ENCODE results near the gene CBLB.

The CBLB gene

DNA sequence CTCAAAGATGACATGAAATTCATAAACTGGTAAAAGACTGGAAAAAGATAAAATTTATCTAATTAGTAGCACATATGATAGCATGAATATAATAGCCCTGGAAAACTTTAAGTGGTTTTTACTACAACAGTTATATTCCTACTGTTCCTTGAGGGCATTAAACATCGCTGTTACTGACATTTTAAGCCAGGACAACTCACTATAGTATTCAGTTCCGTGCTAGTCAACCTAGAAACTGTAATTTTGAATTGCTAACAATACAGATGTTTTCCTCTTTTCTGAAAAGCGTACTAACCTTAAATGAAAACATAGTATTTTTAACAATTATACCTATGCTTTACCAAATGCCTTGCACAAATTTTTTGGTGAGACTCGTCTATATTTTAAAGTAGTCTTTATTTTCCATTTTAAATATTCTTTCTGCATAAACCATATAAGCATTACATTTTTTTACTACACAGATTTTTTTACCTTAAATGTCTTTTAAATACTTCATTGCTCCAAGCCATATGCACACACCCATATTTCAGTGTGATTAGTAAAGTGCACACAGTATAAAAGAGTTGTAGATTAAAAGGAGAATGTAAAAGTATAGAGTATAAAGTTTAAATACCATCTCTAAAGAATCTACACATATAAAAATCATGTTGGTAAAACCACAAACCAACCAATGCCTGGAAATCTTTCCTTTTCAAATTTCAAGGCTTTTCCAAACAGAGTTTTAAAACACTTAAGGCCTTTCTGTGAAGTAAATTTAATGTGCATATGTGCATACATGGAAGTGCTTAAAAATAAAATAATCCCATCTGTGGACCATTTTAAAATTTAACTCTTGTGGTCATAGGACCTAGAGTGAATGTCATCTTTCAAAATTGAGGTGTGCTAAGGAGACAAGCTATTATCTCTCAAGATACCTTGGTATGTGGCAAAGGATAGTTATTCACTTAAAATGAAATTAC is 20.1 kb upstream of the CBLB start:
- DNase-seq (ENCODE audit: low read depth): no peak
- no peak overlapping the region for H3K4me3 ChIP-seq (ENCODE audit: low read depth, low read length)
- TF ChIP-seq, protein P1, sequence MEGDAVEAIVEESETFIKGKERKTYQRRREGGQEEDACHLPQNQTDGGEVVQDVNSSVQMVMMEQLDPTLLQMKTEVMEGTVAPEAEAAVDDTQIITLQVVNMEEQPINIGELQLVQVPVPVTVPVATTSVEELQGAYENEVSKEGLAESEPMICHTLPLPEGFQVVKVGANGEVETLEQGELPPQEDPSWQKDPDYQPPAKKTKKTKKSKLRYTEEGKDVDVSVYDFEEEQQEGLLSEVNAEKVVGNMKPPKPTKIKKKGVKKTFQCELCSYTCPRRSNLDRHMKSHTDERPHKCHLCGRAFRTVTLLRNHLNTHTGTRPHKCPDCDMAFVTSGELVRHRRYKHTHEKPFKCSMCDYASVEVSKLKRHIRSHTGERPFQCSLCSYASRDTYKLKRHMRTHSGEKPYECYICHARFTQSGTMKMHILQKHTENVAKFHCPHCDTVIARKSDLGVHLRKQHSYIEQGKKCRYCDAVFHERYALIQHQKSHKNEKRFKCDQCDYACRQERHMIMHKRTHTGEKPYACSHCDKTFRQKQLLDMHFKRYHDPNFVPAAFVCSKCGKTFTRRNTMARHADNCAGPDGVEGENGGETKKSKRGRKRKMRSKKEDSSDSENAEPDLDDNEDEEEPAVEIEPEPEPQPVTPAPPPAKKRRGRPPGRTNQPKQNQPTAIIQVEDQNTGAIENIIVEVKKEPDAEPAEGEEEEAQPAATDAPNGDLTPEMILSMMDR (IDR thresholded peaks at IDR 0.05; ENCODE audit: control insufficient read depth, extremely low read depth, insufficient read depth): no peak

DNA sequence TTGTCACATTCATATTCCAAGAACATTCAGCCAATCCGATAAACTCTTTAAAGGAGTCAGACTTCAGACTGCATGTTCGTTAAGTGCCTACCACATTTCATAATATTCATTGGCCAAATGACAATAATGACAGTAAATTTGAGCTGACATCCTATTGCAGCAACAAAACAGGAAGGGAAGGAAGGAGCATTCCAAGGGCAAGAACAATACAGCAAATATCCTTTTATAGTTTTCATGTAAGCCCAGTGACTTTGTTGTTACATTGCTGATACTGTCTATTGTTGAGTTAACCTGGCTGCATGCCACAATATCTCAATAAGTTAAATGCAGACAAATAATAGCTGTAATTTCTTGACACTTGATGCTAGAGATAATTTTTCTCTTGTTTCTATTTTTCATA is 16.4 kb upstream of the CBLB start:
- DNase-seq (ENCODE audit: low read depth): no peak
- H3K4me3 ChIP-seq (ENCODE audit: low read depth, low read length): no peak overlapping the region
- TF ChIP-seq, protein P1 (IDR thresholded peaks at IDR 0.05; ENCODE audit: control insufficient read depth, extremely low read depth, insufficient read depth): no peak

DNA sequence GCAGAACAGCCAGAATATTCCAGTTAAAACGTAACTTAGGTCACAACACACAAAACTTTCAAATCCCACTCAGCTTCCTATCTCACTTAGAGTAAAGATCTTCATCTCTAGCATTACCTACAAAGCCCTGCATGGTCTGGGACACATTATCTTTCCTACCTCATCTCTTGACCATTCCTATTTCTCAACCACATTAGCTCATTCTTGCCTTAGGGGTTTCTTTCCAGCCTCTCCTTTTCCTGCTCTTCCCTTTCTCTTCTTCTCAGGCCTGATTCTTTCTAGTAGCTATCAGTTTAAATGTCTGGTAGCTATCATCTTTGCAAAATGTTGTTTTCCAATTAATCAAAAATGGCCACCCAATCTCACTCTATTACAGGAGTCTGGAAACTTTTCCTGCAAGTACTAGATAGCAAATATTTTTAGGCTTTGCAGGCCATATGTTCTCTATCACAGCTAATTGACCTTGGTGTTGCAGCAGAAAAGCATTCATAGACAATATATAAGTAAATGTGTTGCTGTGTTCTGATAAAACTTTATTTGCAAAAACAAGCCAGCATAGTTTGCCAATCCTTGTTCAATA is 15.1 kb upstream of the CBLB start:
- no peak for DNase-seq (ENCODE audit: low read depth)
- no peak overlapping the region for H3K4me3 ChIP-seq (ENCODE audit: low read depth, low read length)
- TF ChIP-seq, protein P1 (IDR thresholded peaks at IDR 0.05; ENCODE audit: control insufficient read depth, extremely low read depth, insufficient read depth): no peak

DNA sequence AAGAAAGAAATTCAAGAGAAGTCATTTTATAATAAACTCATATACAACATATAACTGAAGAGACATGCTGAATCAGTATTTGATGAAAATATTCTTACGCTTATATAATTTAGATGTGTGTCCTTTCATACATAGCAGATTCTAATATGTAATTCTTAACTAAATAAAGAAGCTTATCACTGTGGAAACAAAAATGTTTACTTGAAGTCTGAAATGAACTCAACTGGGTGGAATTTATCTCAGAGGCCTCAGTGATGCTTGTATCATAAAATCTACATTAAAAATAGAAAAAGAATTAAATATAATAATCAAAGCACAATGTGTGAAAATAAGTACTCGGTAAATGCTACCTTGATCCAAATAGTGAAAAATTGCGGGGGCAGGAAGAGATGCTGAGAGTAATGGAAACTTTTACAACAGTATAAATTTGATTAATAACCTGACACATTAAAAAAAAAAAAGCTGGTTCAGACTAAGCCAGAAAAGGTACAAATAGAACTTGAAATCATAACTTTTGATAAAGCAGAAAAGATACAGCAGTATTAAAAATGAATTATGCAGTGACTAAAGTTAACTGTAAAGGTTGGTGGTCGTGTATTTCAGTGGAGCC is 12.0 kb upstream of the CBLB start:
- no peak overlapping the region for H3K4me3 ChIP-seq (ENCODE audit: low read depth, low read length)
- TF ChIP-seq, protein P1 (IDR thresholded peaks at IDR 0.05; ENCODE audit: control insufficient read depth, extremely low read depth, insufficient read depth): no peak
- no peak for DNase-seq (ENCODE audit: low read depth)

DNA sequence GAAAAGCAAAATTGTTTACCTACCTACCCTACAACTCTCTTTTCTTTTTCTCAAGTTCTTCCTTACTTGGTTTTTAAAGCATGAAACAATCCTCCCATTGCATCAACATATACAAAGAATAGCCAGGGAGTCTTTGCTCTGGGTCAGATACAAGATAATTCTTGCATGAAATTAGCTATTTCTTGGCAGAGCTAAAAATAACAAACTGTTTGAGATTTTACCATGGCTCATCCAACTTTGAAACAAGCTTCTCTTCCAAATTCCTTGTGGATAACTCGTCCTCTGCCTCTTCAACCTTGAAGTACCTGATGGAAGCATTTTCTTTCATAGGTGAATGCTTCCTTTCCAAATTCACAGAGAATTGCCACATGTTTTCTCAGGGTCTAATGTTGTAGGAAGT is 9.2 kb upstream of the CBLB start:
- no peak for DNase-seq (ENCODE audit: low read depth)
- TF ChIP-seq, protein P1 (IDR thresholded peaks at IDR 0.05; ENCODE audit: control insufficient read depth, extremely low read depth, insufficient read depth): no peak
- H3K4me3 ChIP-seq (ENCODE audit: low read depth, low read length): no peak overlapping the region

DNA sequence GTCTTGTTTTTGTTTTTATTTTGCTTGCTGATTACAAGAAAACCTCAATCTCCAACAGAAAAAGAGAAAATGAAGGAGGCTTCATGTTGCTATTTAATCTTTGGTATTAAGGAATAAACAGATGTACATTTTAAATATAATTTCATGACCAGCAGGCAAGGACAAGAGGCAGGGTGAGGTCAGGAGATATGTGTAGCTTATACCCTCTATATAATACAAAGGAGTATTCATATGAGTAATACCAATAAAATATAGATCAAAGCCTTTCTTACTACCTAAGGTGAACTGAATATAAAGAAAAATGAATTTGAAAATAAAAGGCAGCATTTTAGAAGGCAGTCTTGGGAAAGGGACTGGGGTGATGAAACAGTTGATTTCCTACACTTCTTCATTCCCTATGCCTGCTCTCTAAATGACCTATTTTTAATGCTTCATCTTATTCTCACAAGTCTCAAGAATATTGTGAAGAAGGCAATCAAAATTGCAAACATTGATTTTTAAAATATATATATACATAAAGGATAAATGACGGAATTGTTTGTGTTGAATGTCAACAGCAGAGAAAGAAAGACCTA is 8.6 kb upstream of the CBLB start:
- no peak for DNase-seq (ENCODE audit: low read depth)
- no peak overlapping the region for H3K4me3 ChIP-seq (ENCODE audit: low read depth, low read length)
- TF ChIP-seq, protein P1 (IDR thresholded peaks at IDR 0.05; ENCODE audit: control insufficient read depth, extremely low read depth, insufficient read depth): no peak

All from LNCaP clone FGC (cell line).